Loucy (cell line): ENCODE measurements around the gene MAP4K2.

Experiments
- CTCF ChIP-seq: fragments of 200-600 bp; sonication (generic); conservative IDR thresholded peaks from 2 replicates; pipeline ENCODE4 v1.5.1; 2014; ENCODE audit warnings: mild to moderate bottlenecking, antibody characterized with exemption, low read length
- EZH2phosphoT487 ChIP-seq: fragments of 200-600 bp; IDR thresholded peaks from 2 replicates; pipeline ENCODE4 v1.6.1; 2018; ENCODE audit warnings: antibody characterized with exemption, mild to moderate bottlenecking, moderate library complexity, borderline replicate concordance

- TF ChIP-seq CTCF = no peak
- no peak for TF ChIP-seq EZH2phosphoT487
Measured at GRCh38 chr11:64757549-64758329, 45.3 kb downstream of the MAP4K2 start.
